Occipital lobe (tissue), 3 donors: ENCODE results near the gene SLC66A1. TPM values are rescaled to one million over a fixed set of nuclear protein-coding genes. Genes with fewer than 3 reads are reported as not detected.

Experiments used
- DNase-seq: peaks from one replicate; lab custom pipeline; 2025; lab: John Stamatoyannopoulos, UW
- small RNA-seq: library from RNA; depleted of rRNA; stranded (forward); fragments of <200 nt; gene quantifications from one replicate; pipeline ENCODE3, GENCODE V24; 2014
- total RNA-seq: library from RNA; depleted of rRNA; stranded (reverse); fragments of >200 nt; gene quantifications from one replicate; pipeline ENCODE4 v1.2.3, GENCODE V29; 2014

SLC66A1 gene
- total RNA-seq, 1 donor from 2014 or later, result 18.4 TPM

DNA sequence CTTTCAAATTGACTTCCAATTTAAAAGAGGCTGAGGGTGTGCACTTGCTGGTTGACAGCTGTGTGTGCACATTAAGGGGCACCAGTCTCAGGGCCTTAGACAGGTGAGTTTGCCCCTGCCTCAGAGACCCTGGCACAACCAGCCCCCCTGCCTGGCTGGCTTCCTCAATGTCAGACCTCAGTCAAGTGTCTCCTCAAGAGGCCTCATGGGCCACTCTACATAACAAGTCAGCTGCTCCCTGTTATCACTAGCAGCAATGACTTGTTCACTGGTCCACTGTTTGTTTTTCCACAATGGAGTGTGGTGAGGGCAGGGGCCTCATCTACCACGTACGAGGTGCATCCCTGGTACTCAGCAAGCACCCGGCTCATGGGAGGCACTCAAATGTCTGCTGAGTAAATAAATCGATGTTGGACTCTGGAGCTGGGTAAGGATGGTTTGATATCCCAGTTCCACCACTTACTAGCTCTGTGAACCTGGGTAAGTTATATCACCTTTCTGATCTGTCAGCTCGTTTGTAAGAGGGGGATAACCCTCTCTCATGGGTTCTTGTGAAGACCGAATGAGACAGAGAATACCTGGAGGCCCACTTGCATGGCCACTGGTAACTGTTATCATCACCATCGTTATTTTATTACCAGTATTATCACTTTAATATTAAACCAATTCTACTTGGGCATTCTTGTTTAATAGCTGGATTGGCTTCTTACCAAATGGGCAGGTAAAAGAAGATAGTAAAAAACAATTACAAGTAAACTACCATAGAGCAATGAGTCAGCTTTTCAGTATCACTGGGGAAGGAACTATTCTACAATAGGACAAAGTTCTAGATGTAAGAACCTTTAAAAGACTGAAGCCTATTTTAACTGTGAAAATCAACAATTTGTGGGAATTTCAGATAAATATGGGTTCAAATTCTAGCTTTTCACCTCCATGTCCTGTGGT, 64.6 kb downstream of the SLC66A1 start:
- no peak for DNase-seq

DNA sequence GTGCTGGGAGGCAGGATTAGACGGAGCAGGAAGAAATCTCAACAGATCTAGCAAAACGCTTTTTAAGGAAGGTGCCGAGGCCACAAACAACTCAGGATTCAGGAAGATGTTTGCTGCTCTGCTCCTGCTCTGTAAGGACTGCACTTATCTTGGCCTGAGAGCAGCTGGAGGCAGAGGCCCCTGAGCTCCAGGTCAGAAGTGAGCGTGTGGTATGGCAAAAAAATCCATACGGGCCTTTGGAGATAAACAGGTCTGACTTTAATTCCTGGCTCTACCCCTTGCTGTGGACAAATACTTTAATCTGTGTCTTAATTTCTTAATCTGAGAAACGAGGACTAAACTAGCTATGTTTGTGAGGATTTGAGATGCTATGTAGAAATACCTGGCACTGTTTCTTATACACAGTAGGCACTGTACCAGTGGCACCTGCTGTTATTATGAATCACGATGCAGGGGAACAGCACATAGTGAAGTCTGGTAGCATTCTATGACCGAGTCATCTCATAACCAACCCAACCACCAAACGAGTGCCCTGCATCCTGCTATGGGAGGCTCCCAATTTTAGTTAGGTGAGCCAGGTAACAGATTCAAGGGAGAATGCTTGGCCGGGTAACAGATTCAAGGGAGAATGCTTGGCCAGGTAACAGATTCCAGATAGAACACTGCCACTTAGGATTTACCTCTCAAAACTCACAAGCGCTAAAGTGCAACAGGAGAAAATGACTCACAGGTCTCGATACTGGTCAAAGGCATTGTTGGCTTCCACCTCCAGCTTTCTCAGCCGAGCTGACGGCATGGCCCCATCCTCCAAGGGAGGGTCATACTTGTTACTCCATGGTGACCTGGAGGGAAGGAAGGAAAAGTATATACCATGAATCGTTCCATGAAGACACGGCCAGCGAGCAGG, 65.9 kb downstream of the SLC66A1 start:
- no peak for DNase-seq

Small RNA genes lying within 50 kb of the gene (small RNA-seq; reads per million reads assigned to genes)
- not detected for gene RNU6-1099P

Other genes with a start within 250 kb of the SLC66A1 start
- gene UBR4, start 102.1 kb upstream of the SLC66A1 start, total RNA-seq, result 75.0 TPM
- 74.1 TPM for gene EMC1, start 60.8 kb upstream of the SLC66A1 start, total RNA-seq
- 26.0 TPM for gene MRTO4, start 60.5 kb upstream of the SLC66A1 start, total RNA-seq
- 1.2 TPM for gene AKR7A3, start 23.6 kb upstream of the SLC66A1 start, total RNA-seq
- 24.2 TPM for gene AKR7A2, start 182 bp upstream of the SLC66A1 start, total RNA-seq
- gene CAPZB, start 173.2 kb downstream of the SLC66A1 start, total RNA-seq, result 38.4 TPM